SK-N-SH treated with all-trans-retinoic acid at 6 μM for 48 hours (cell line): ENCODE measurements around the gene PCDHGA5.
"Not testable (repeated sequence)": the region's sequence is repeated elsewhere in the genome, so short reads cannot be mapped to it uniquely, and the experiment has no call there.

ENCODE experiments used
- ATAC-seq: fragments of 200-7000 bp; cut with Tn5 transposase; 3 replicates; pipeline ENCODE4 v1.9.1; 2020; ENCODE audit warnings: mild to moderate bottlenecking, moderate library complexity
- BACH2 ChIP-seq: fragments of 250-450 bp; sonication (Bioruptor Pico); IDR thresholded peaks from 2 replicates; pipeline ENCODE4 v1.9.0; 2021; ENCODE audit warnings: mild to moderate bottlenecking, borderline replicate concordance
- CREB5 ChIP-seq: fragments of 250-450 bp; sonication (Bioruptor Pico); IDR thresholded peaks from 2 replicates; pipeline ENCODE4 v1.5.1; 2020; ENCODE audit warnings: low read depth, mild to moderate bottlenecking, moderate library complexity
- CSDC2 ChIP-seq: fragments of 250-450 bp; sonication (Bioruptor Pico); IDR thresholded peaks from 2 replicates; pipeline ENCODE4 v1.5.0; 2020; ENCODE audit warnings: mild to moderate bottlenecking, moderate library complexity
- ESRRG ChIP-seq: fragments of 250-450 bp; sonication (Bioruptor Pico); IDR thresholded peaks from 2 replicates; pipeline ENCODE4 v1.6.1; 2021; ENCODE audit warnings: mild to moderate bottlenecking
- GLIS3 ChIP-seq: fragments of 250-450 bp; sonication (Bioruptor Pico); IDR thresholded peaks from 2 replicates; pipeline ENCODE4 v1.5.0; 2020; ENCODE audit warnings: mild to moderate bottlenecking, moderate library complexity
- ISL1 ChIP-seq: fragments of 250-450 bp; sonication (Bioruptor Pico); IDR thresholded peaks from 2 replicates; pipeline ENCODE4 v2.1.2; 2022; ENCODE audit warnings: mild to moderate bottlenecking, moderate library complexity
- OSR1 ChIP-seq: fragments of 250-450 bp; sonication (Bioruptor Pico); IDR thresholded peaks from 2 replicates; pipeline ENCODE4 v1.8.0; 2022; ENCODE audit warnings: moderate library complexity, mild to moderate bottlenecking, inconsistent platforms
- PATZ1 ChIP-seq: fragments of 250-450 bp; sonication (Bioruptor Pico); IDR thresholded peaks from 2 replicates; pipeline ENCODE4 v1.8.0; 2020; ENCODE audit warnings: mild to moderate bottlenecking, moderate library complexity, borderline replicate concordance
- RARB ChIP-seq: fragments of 250-450 bp; sonication (Bioruptor Pico); IDR thresholded peaks from 2 replicates; pipeline ENCODE4 v1.8.0; 2021; ENCODE audit warnings: mild to moderate bottlenecking, moderate library complexity
- SNAI2 ChIP-seq: fragments of 250-450 bp; sonication (Bioruptor Pico); IDR thresholded peaks from 2 replicates; pipeline ENCODE4 v1.5.0; 2020; ENCODE audit warnings: mild to moderate bottlenecking, moderate library complexity
- TCF4 ChIP-seq: fragments of 250-450 bp; sonication (Bioruptor Pico); IDR thresholded peaks from 2 replicates; pipeline ENCODE4 v1.8.0; 2021; ENCODE audit warnings: mild to moderate bottlenecking, moderate library complexity, borderline replicate concordance
- TOX ChIP-seq: fragments of 250-450 bp; sonication (Bioruptor Pico); IDR thresholded peaks from 2 replicates; pipeline ENCODE4 v1.8.0; 2021; ENCODE audit warnings: mild to moderate bottlenecking, moderate library complexity, borderline replicate concordance
- TSHZ2 ChIP-seq: fragments of 250-450 bp; sonication (Bioruptor Pico); IDR thresholded peaks from 2 replicates; pipeline ENCODE4 v1.5.0; 2020; ENCODE audit warnings: mild to moderate bottlenecking, moderate library complexity
- ZC3H10 ChIP-seq: fragments of 250-450 bp; sonication (Bioruptor Pico); IDR thresholded peaks from 2 replicates; pipeline ENCODE4 v1.5.1; 2021; ENCODE audit warnings: mild to moderate bottlenecking, moderate library complexity
- ZFP3 ChIP-seq: fragments of 250-450 bp; sonication (Bioruptor Pico); IDR thresholded peaks from 2 replicates; pipeline ENCODE4 v1.5.0; 2020; ENCODE audit warnings: mild to moderate bottlenecking, moderate library complexity
- ZFP30 ChIP-seq: fragments of 450-650 bp; formaldehyde crosslinking; IDR thresholded peaks from 2 replicates; pipeline ENCODE4 v1.5.0; 2022; ENCODE audit warnings: mild to moderate bottlenecking, moderate library complexity
- ZNF565 ChIP-seq: fragments of 450-650 bp; formaldehyde crosslinking; conservative IDR thresholded peaks from 2 replicates; pipeline ENCODE4 v1.5.0; 2020; ENCODE audit warnings: low read depth, mild to moderate bottlenecking, moderate library complexity
- ZNF8 ChIP-seq: fragments of 450-650 bp; formaldehyde crosslinking; IDR thresholded peaks from 2 replicates; pipeline ENCODE4 v1.5.0; 2020; ENCODE audit warnings: mild to moderate bottlenecking, moderate library complexity
- TF ChIP-seq, protein P1 (sequence below): fragments of 250-450 bp; sonication (Bioruptor Pico); IDR thresholded peaks from 2 replicates; pipeline ENCODE4 v1.5.1; 2021; ENCODE audit warnings: mild to moderate bottlenecking, moderate library complexity

The PCDHGA5 gene

DNA sequence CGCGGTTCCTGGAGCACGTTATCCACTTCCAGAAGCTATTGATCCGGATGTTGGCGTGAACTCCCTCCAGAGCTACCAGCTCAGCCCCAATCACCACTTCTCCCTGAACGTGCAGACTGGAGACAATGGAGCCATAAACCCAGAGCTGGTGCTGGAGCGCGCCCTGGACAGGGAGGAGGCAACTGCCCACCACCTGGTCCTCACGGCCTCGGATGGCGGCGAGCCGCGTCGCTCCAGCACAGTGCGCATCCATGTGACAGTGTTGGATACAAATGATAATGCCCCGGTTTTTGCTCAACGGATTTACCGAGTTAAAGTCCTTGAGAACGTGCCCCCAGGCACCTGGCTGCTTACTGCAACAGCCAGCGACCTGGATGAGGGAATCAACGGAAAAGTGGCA, 39.4 kb downstream of the PCDHGA5 start:
- no peak for ATAC-seq
- TF ChIP-seq, protein P1, sequence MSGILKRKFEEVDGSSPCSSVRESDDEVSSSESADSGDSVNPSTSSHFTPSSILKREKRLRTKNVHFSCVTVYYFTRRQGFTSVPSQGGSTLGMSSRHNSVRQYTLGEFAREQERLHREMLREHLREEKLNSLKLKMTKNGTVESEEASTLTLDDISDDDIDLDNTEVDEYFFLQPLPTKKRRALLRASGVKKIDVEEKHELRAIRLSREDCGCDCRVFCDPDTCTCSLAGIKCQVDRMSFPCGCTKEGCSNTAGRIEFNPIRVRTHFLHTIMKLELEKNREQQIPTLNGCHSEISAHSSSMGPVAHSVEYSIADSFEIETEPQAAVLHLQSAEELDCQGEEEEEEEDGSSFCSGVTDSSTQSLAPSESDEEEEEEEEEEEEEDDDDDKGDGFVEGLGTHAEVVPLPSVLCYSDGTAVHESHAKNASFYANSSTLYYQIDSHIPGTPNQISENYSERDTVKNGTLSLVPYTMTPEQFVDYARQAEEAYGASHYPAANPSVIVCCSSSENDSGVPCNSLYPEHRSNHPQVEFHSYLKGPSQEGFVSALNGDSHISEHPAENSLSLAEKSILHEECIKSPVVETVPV: no peak
- TF ChIP-seq PATZ1 (CRISPR knock-in tag) (no peak), OSR1 (no peak), ZC3H10 (CRISPR knock-in tag) (no peak), SNAI2 (CRISPR knock-in tag) (no peak), RARB (no peak), ZNF565 (CRISPR knock-in tag) (no peak), TCF4 (CRISPR knock-in tag) (no peak), CREB5 (no peak), TSHZ2 (CRISPR knock-in tag) (no peak), ESRRG (CRISPR knock-in tag) (no peak), ISL1 (CRISPR knock-in tag) (no peak), CSDC2 (CRISPR knock-in tag) (no peak), TOX (no peak), BACH2 (CRISPR knock-in tag) (no peak)
- TF ChIP-seq, all 23 proteins: peak for 0

- not testable (repeated sequence) for ATAC-seq
Observed at GRCh38 chr5:141407790-141408505, 44.0 kb downstream of the PCDHGA5 start, which contains the start of gene PCDHGB6. Gene PCDHGB6, plus strand, starts transcription at chr5:141408021. Its CDS starts 182 bp downstream, at chr5:141408203.

DNA sequence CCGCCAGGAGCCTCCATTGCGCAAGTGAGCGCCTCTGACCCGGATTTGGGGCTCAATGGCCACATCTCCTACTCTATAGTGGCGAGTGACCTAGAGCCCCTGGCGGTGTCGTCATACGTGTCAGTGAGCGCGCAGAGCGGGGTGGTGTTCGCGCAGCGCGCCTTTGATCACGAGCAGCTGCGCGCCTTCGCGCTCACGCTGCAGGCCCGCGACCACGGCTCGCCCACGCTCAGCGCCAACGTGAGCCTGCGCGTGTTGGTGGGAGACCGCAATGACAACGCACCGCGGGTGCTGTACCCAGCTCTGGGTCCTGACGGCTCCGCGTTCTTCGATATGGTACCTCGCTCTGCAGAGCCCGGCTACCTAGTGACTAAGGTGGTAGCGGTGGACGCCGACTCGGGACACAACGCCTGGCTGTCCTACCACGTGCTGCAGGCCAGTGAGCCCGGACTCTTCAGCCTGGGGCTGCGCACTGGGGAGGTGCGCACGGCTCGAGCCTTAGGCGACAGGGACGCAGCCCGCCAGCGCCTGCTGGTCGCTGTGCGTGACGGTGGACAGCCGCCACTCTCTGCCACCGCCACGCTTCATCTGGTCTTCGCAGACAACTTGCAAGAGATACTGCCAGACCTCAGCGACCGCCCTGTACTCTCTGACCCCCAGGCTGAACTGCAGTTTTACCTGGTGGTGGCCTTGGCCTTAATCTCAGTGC, 45.8 kb downstream of the PCDHGA5 start:
- ATAC-seq: no peak
- TF ChIP-seq ZFP30 (CRISPR knock-in tag) (no peak), OSR1 (no peak), ZNF8 (CRISPR knock-in tag) (no peak), ZFP3 (CRISPR knock-in tag) (no peak), TCF4 (CRISPR knock-in tag) (no peak), GLIS3 (no peak), ZNF565 (CRISPR knock-in tag) (no peak), TOX (no peak)

- TF ChIP-seq ZC3H10 (CRISPR knock-in tag): no peak
- TF ChIP-seq, protein P1: no peak
- TF ChIP-seq CSDC2 (CRISPR knock-in tag): no peak
- TF ChIP-seq RARB: no peak
- no peak for TF ChIP-seq GLIS3
- no peak for ATAC-seq
Observed at GRCh38 chr5:141411575-141411974, 47.6 kb downstream of the PCDHGA5 start.
